Parathyroid adenoma (tissue), 2 donors: ENCODE data around the gene RASA2.

ENCODE experiments used
- H2AFZ ChIP-seq: fragments of 300-600 bp; sonication (generic); one replicate; pipeline ENCODE4 v1.7.0; 2017; ENCODE audit warnings: antibody characterized with exemption, mild to moderate bottlenecking
- H3K27ac ChIP-seq: fragments of 300-600 bp; sonication (generic); one replicate; pipeline ENCODE4 v1.7.0; 2017
- H3K27me3 ChIP-seq: fragments of 300-600 bp; sonication (generic); one replicate; pipeline ENCODE4 v1.7.0; 2017; ENCODE audit warnings: low read length; ENCODE audit not compliant: control insufficient read depth, insufficient read depth
- H3K36me3 ChIP-seq: fragments of 300-600 bp; sonication (generic); one replicate; pipeline ENCODE4 v1.7.0; 2017; ENCODE audit warnings: low read length; ENCODE audit not compliant: control insufficient read depth, insufficient read depth
- H3K4me1 ChIP-seq: fragments of 300-600 bp; sonication (generic); one replicate; pipeline ENCODE4 v1.7.0; 2017; ENCODE audit warnings: control low read depth
- H3K4me2 ChIP-seq: fragments of 300-600 bp; sonication (generic); one replicate; pipeline ENCODE4 v1.7.0; 2017; ENCODE audit warnings: low read length
- H3K4me3 ChIP-seq: fragments of 300-600 bp; sonication (generic); one replicate; pipeline ENCODE4 v1.7.0; 2017; ENCODE audit warnings: low read depth, low read length
- H3K79me2 ChIP-seq: fragments of 300-600 bp; sonication (generic); one replicate; pipeline ENCODE4 v1.7.0; 2017; ENCODE audit warnings: control low read depth
- H3K9ac ChIP-seq: fragments of 300-600 bp; sonication (generic); one replicate; pipeline ENCODE4 v1.7.0; 2017; ENCODE audit warnings: mild to moderate bottlenecking
- H3K9me3 ChIP-seq: fragments of 300-600 bp; sonication (generic); one replicate; pipeline ENCODE4 v1.7.0; 2017; ENCODE audit warnings: low read length; ENCODE audit not compliant: control insufficient read depth
- CTCF ChIP-seq: fragments of 300-600 bp; sonication (generic); IDR thresholded peaks from one replicate; pipeline ENCODE4 v1.7.0; 2017; ENCODE audit warnings: antibody characterized with exemption, mild to moderate bottlenecking
- donor health status: primary hyperparathyroidism.

Gene RASA2

GRCh38 chr3:141542202-141542969 is 55.6 kb downstream of the RASA2 start:
- H3K79me2 ChIP-seq = peaks cover 9% of the 10 kb centered on the region
- TF ChIP-seq CTCF = no peak
- no peak overlapping the region for H3K4me3 ChIP-seq
- H3K4me2 ChIP-seq = no peak overlapping the region
- no peak overlapping the region for H2AFZ ChIP-seq
- no peaks in the 10 kb centered on the region for H3K9me3 ChIP-seq
- H3K36me3 ChIP-seq = no peaks in the 10 kb centered on the region
- H3K27me3 ChIP-seq = no peaks in the 10 kb centered on the region
- no peak overlapping the region for H3K9ac ChIP-seq
- H3K27ac ChIP-seq = no peak overlapping the region
- no peaks in the 10 kb centered on the region for H3K4me1 ChIP-seq

- H3K4me1 ChIP-seq = no peaks in the 10 kb centered on the region
- no peaks in the 10 kb centered on the region for H3K36me3 ChIP-seq
- H3K27me3 ChIP-seq = no peaks in the 10 kb centered on the region
- H2AFZ ChIP-seq = no peak overlapping the region
- no peak overlapping the region for H3K9ac ChIP-seq
- no peak overlapping the region for H3K4me3 ChIP-seq
- no peak overlapping the region for H3K27ac ChIP-seq
- no peaks in the 10 kb centered on the region for H3K9me3 ChIP-seq
- peaks cover 9% of the 10 kb centered on the region for H3K79me2 ChIP-seq
- no peak overlapping the region for H3K4me2 ChIP-seq
- TF ChIP-seq CTCF = peak; percentile 13
These were observed 56.2 kb downstream of the RASA2 start for GRCh38 chr3:141542989-141543388.

GRCh38 chr3:141544697-141545096 is 57.9 kb downstream of the RASA2 start:
- Histone ChIP-seq H3K27ac (no peak overlapping the region), H3K27me3 (no peaks in the 10 kb centered on the region), H3K9me3 (no peaks in the 10 kb centered on the region), H3K4me1 (no peaks in the 10 kb centered on the region), H3K79me2 (peaks cover 9% of the 10 kb centered on the region), H3K9ac (no peak overlapping the region), H3K36me3 (no peaks in the 10 kb centered on the region), H2AFZ (no peak overlapping the region), H3K4me2 (no peak overlapping the region), H3K4me3 (no peak overlapping the region)
- no peak for TF ChIP-seq CTCF

- Histone ChIP-seq H3K79me2 (peaks cover 9% of the 10 kb centered on the region), H3K27me3 (no peaks in the 10 kb centered on the region), H3K36me3 (no peaks in the 10 kb centered on the region), H3K9ac (no peak overlapping the region), H3K4me1 (no peaks in the 10 kb centered on the region), H2AFZ (no peak overlapping the region), H3K4me2 (no peak overlapping the region), H3K27ac (no peak overlapping the region), H3K9me3 (no peaks in the 10 kb centered on the region), H3K4me3 (no peak overlapping the region)
- no peak for TF ChIP-seq CTCF
These were observed 59.3 kb downstream of the RASA2 start for GRCh38 chr3:141546081-141546480.

- H3K9me3 ChIP-seq = no peaks in the 10 kb centered on the region
- no peak overlapping the region for H3K9ac ChIP-seq
- no peak overlapping the region for H2AFZ ChIP-seq
- no peak overlapping the region for H3K27ac ChIP-seq
- TF ChIP-seq CTCF = no peak
- no peak overlapping the region for H3K4me3 ChIP-seq
- no peak overlapping the region for H3K4me2 ChIP-seq
- H3K36me3 ChIP-seq = no peaks in the 10 kb centered on the region
- H3K27me3 ChIP-seq = no peaks in the 10 kb centered on the region
- peaks cover 9% of the 10 kb centered on the region for H3K79me2 ChIP-seq
- H3K4me1 ChIP-seq = no peaks in the 10 kb centered on the region
These were observed 59.8 kb downstream of the RASA2 start for GRCh38 chr3:141546586-141546985.
